Naive thymus-derived CD4-positive, alpha-beta T cell (primary cell): ENCODE data around the gene MYH13. TPM values are rescaled to one million over a fixed set of nuclear protein-coding genes. Genes with fewer than 3 reads are reported as not detected.

Experiments
- ATAC-seq: fragments of 150-1000 bp; cut with Tn5 transposase; 2 replicates; pipeline ENCODE4 v1.10.0; 2021; ENCODE audit warnings: mild to moderate bottlenecking, moderate library complexity
- CTCF ChIA-PET: fragments of 350-600 bp; sonication (Branson Sonifier 250); formaldehyde crosslinking; loops from one replicate; lab custom pipeline; 2021; ENCODE audit warnings: antibody characterized with exemption; lab: Charles Lee
- POLR2A ChIA-PET: fragments of 350-600 bp; sonication (Branson Sonifier 250); formaldehyde crosslinking; loops from one replicate; lab custom pipeline; 2021; ENCODE audit warnings: antibody characterized with exemption, inconsistent platforms; lab: Charles Lee
- DNase-seq, 9 donors: peaks; one replicate each; pipeline versions ENCODE4 v3.0.0 to v3.0.0-alpha.2; 2020 to 2022; ENCODE audit warnings: mixed read lengths in 1 of 9
- H3K27ac ChIP-seq: one replicate; pipeline ENCODE4 v1.7.0; 2013; ENCODE audit warnings: mild to moderate bottlenecking, low read depth, low read length, moderate library complexity
- H3K27me3 ChIP-seq, 2 donors: one replicate each; pipeline ENCODE4 v1.7.0; 2013; ENCODE audit warnings: low read length in 2 of 2, mild to moderate bottlenecking in 2 of 2, moderate library complexity in 2 of 2; ENCODE audit not compliant: control insufficient read depth in 2 of 2, insufficient read depth in 2 of 2
- H3K36me3 ChIP-seq, 3 experiments: 1 replicate in 2 of 3; 2 replicates in 1 of 3; pipeline ENCODE4 v1.7.0; 2013; ENCODE audit warnings: low read length in 3 of 3, mild to moderate bottlenecking in 3 of 3, moderate library complexity in 1 of 3; ENCODE audit not compliant: insufficient read depth in 3 of 3, control insufficient read depth in 2 of 3
- H3K4me1 ChIP-seq, 2 donors: one replicate each; pipeline ENCODE4 v1.7.0; 2013; ENCODE audit warnings: low read length in 2 of 2, mild to moderate bottlenecking in 2 of 2, moderate library complexity in 1 of 2; ENCODE audit not compliant: control insufficient read depth in 2 of 2, insufficient read depth in 2 of 2
- H3K4me3 ChIP-seq: 2 replicates; pipeline ENCODE4 v1.7.0; 2013; ENCODE audit warnings: mild to moderate bottlenecking, low read length
- H3K9me3 ChIP-seq, 3 experiments: 1 replicate in 2 of 3; 2 replicates in 1 of 3; pipeline ENCODE4 v1.7.0; 2013; ENCODE audit warnings: low read length in 3 of 3; ENCODE audit not compliant: control insufficient read depth in 2 of 3
- H3K27ac Mint-ChIP-seq, 9 donors: one replicate each; pipeline ENCODE4 v1.8.0; 2020 to 2022; ENCODE audit warnings: mixed read lengths in 9 of 9, mild to moderate bottlenecking in 8 of 9, moderate library complexity in 5 of 9, inconsistent platforms in 2 of 9
- H3K27me3 Mint-ChIP-seq, 5 donors: one replicate each; pipeline ENCODE4 v1.8.0; 2021 to 2022; ENCODE audit warnings: mixed read lengths in 5 of 5, mild to moderate bottlenecking in 1 of 5
- H3K36me3 Mint-ChIP-seq, 5 donors: one replicate each; pipeline ENCODE4 v1.8.0; 2020 to 2022; ENCODE audit warnings: mixed read lengths in 5 of 5, mild to moderate bottlenecking in 3 of 5, inconsistent platforms in 1 of 5
- H3K4me1 Mint-ChIP-seq, 7 donors: one replicate each; pipeline ENCODE4 v1.8.0; 2020 to 2022; ENCODE audit warnings: mixed read lengths in 7 of 7, mild to moderate bottlenecking in 3 of 7, inconsistent platforms in 1 of 7
- H3K4me3 Mint-ChIP-seq, 10 donors: one replicate each; pipeline ENCODE4 v1.8.0; 2020 to 2022; ENCODE audit warnings: mild to moderate bottlenecking in 10 of 10, mixed read lengths in 10 of 10, moderate library complexity in 6 of 10, inconsistent platforms in 2 of 10
- H3K9me3 Mint-ChIP-seq, 11 donors: one replicate each; pipeline ENCODE4 v1.8.0; 2020 to 2022; ENCODE audit warnings: mixed read lengths in 11 of 11, mild to moderate bottlenecking in 4 of 11, inconsistent platforms in 1 of 11, moderate library complexity in 1 of 11
- intact Hi-C, 2 donors: fragments of 100-400 bp; cut with micrococcal nuclease; formaldehyde crosslinking; loops; one replicate each; pipeline ENCODE4 v1.15.1; 2023
- polyA plus RNA-seq, 2 donors: library from polyadenylated mRNA; unstranded; fragments of 300-500 nt; fragmentation: Illumina TruSeq; gene quantifications; one replicate each; pipeline ENCODE4 v1.2.3, GENCODE V29; 2021
- total RNA-seq, 6 experiments: library from RNA in 5 of 6; stranded (reverse) in 5 of 6; gene quantifications; 1 replicate in 5 of 6; 2 replicates in 1 of 6; pipeline ENCODE4 v1.2.3 and lab custom pipeline; 2021 to 2026

The MYH13 gene
- total and polyA plus RNA-seq, 7 experiments from 2014 or later = not detected

GRCh38 chr17:10354651-10355050, 18.2 kb downstream of the MYH13 start:
- no peaks in the 10 kb centered on the region for H3K9me3 ChIP-seq
- H3K27me3 ChIP-seq = no peaks in the 10 kb centered on the region
- H3K36me3 ChIP-seq = no peaks in the 10 kb centered on the region
- Mint-ChIP-seq H3K4me3 (no peak overlapping the region), H3K9me3 (peaks cover 0 to 3% (median 0%) of the 10 kb centered on the region in 11 donors), H3K27ac (no peak overlapping the region), H3K36me3 (no peaks in the 10 kb centered on the region), H3K4me1 (no peaks in the 10 kb centered on the region), H3K27me3 (peaks cover 0 to 4% (median 0%) of the 10 kb centered on the region in 5 donors)
- CTCF ChIA-PET = no interaction called here
- no peaks in the 10 kb centered on the region for H3K4me1 ChIP-seq
- no peak overlapping the region for H3K4me3 ChIP-seq
- H3K27ac ChIP-seq = no peak overlapping the region
- ATAC-seq (no peak), DNase-seq (no peak)
- intact Hi-C loops = loop anchor here in 1 of 2 donors (10.0 kb wide), 1 partner anchor 430 kb away; no protein-coding TSS in a partner anchor
- POLR2A ChIA-PET = no interaction called here

- DNase-seq (no peak), ATAC-seq (no peak)
- Mint-ChIP-seq H3K9me3 (peaks cover 0 to 7% (median 0%) of the 10 kb centered on the region in 11 donors), H3K4me1 (peaks cover 0 to 2% (median 0%) of the 10 kb centered on the region in 7 donors), H3K27me3 (peaks cover 0 to 4% (median 0%) of the 10 kb centered on the region in 5 donors), H3K4me3 (no peak overlapping the region), H3K36me3 (no peaks in the 10 kb centered on the region), H3K27ac (no peak overlapping the region)
- H3K27me3 ChIP-seq = no peaks in the 10 kb centered on the region
- H3K36me3 ChIP-seq = no peaks in the 10 kb centered on the region
- ChIA-PET CTCF (no interaction called here), POLR2A (no interaction called here)
- H3K4me3 ChIP-seq = no peak overlapping the region
- intact Hi-C loops = loop anchor here in 1 of 2 donors (10.0 kb wide), 1 partner anchor 428 kb away; no protein-coding TSS in a partner anchor
- no peaks in the 10 kb centered on the region for H3K4me1 ChIP-seq
- H3K27ac ChIP-seq = no peak overlapping the region
- H3K9me3 ChIP-seq = no peaks in the 10 kb centered on the region
These were observed 19.9 kb downstream of the MYH13 start for GRCh38 chr17:10352893-10353292.

- Histone ChIP-seq H3K4me1 (no peaks in the 10 kb centered on the region), H3K4me3 (no peak overlapping the region), H3K27me3 (no peaks in the 10 kb centered on the region), H3K9me3 (no peaks in the 10 kb centered on the region), H3K36me3 (no peaks in the 10 kb centered on the region), H3K27ac (no peak overlapping the region)
- Mint-ChIP-seq H3K4me3 (no peak overlapping the region), H3K9me3 (peaks cover 0 to 7% (median 0%) of the 10 kb centered on the region in 11 donors), H3K4me1 (peaks cover 0 to 2% (median 0%) of the 10 kb centered on the region in 7 donors), H3K27me3 (peaks cover 0 to 4% (median 0%) of the 10 kb centered on the region in 5 donors), H3K27ac (no peak overlapping the region), H3K36me3 (no peaks in the 10 kb centered on the region)
- intact Hi-C loops = no loop called here
- ChIA-PET POLR2A (no interaction called here), CTCF (no interaction called here)
- ATAC-seq (no peak), DNase-seq (no peak)
These were observed 23.4 kb downstream of the MYH13 start for GRCh38 chr17:10349403-10349802.

GRCh38 chr17:10344816-10345215, 28.0 kb downstream of the MYH13 start:
- H3K9me3 ChIP-seq = no peaks in the 10 kb centered on the region
- CTCF ChIA-PET = no interaction called here

GRCh38 chr17:10339051-10339450, 33.8 kb downstream of the MYH13 start:
- H3K9me3 Mint-ChIP-seq = no peaks in the 10 kb centered on the region
- H3K27me3 Mint-ChIP-seq = peaks cover 0 to 6% (median 3%) of the 10 kb centered on the region in 5 donors
- CTCF ChIA-PET = no interaction called here

More at GRCh38 chr17:10344816-10345215, 28.0 kb downstream of the MYH13 start:
- no peaks in the 10 kb centered on the region for H3K27me3 ChIP-seq
- no peaks in the 10 kb centered on the region for H3K36me3 ChIP-seq
- no peak overlapping the region for H3K27ac ChIP-seq
- POLR2A ChIA-PET = no interaction called here
- H3K9me3 Mint-ChIP-seq = peaks cover 0 to 6% (median 0%) of the 10 kb centered on the region in 11 donors
- no peaks in the 10 kb centered on the region for H3K36me3 Mint-ChIP-seq
- H3K4me1 ChIP-seq = no peaks in the 10 kb centered on the region
- H3K27me3 Mint-ChIP-seq = peaks cover 0 to 6% (median 3%) of the 10 kb centered on the region in 5 donors
- DNase-seq (no peak), ATAC-seq (no peak)
- H3K4me3 ChIP-seq = no peak overlapping the region
- H3K27ac Mint-ChIP-seq = no peak overlapping the region
- H3K4me3 Mint-ChIP-seq = no peak overlapping the region
- intact Hi-C loops = no loop called here
- H3K4me1 Mint-ChIP-seq = peaks cover 0 to 2% (median 0%) of the 10 kb centered on the region in 7 donors

GRCh38 chr17:10337976-10338375, 34.8 kb downstream of the MYH13 start:
- Mint-ChIP-seq H3K9me3 (no peaks in the 10 kb centered on the region), H3K4me3 (no peak overlapping the region), H3K4me1 (no peaks in the 10 kb centered on the region), H3K36me3 (no peaks in the 10 kb centered on the region), H3K27ac (no peak overlapping the region), H3K27me3 (peaks cover 0 to 6% (median 3%) of the 10 kb centered on the region in 5 donors)
- Histone ChIP-seq H3K27ac (no peak overlapping the region), H3K4me1 (no peaks in the 10 kb centered on the region), H3K9me3 (no peaks in the 10 kb centered on the region), H3K27me3 (no peaks in the 10 kb centered on the region), H3K4me3 (no peak overlapping the region), H3K36me3 (no peaks in the 10 kb centered on the region)
- ChIA-PET CTCF (interaction anchor here (1.0 kb wide), 1 partner anchor 9 kb away, joined by 4 read pairs; no protein-coding TSS in a partner anchor), POLR2A (no interaction called here)
- intact Hi-C loops = no loop called here
- DNase-seq (no peak), ATAC-seq (no peak)

More at GRCh38 chr17:10339051-10339450, 33.8 kb downstream of the MYH13 start:
- H3K4me3 Mint-ChIP-seq = no peak overlapping the region
- H3K27ac ChIP-seq = no peak overlapping the region
- H3K27ac Mint-ChIP-seq = no peak overlapping the region
- no peak for ATAC-seq
- intact Hi-C loops = no loop called here
- POLR2A ChIA-PET = no interaction called here
- H3K4me1 ChIP-seq = no peaks in the 10 kb centered on the region
- DNase-seq = no peak
- H3K36me3 Mint-ChIP-seq = no peaks in the 10 kb centered on the region
- no peaks in the 10 kb centered on the region for H3K36me3 ChIP-seq
- H3K27me3 ChIP-seq = no peaks in the 10 kb centered on the region
- no peak overlapping the region for H3K4me3 ChIP-seq
- H3K9me3 ChIP-seq = no peaks in the 10 kb centered on the region
- H3K4me1 Mint-ChIP-seq = no peaks in the 10 kb centered on the region

GRCh38 chr17:10337136-10337535, 35.7 kb downstream of the MYH13 start:
- H3K4me3 ChIP-seq = no peak overlapping the region
- H3K4me3 Mint-ChIP-seq = no peak overlapping the region
- peaks cover 0 to 2% (median 0%) of the 10 kb centered on the region in 11 donors for H3K9me3 Mint-ChIP-seq
- H3K9me3 ChIP-seq = no peaks in the 10 kb centered on the region
- no peaks in the 10 kb centered on the region for H3K4me1 Mint-ChIP-seq
- H3K36me3 ChIP-seq = no peaks in the 10 kb centered on the region
- ChIA-PET CTCF (interaction anchor here (1.0 kb wide), 1 partner anchor 8 kb away, joined by 4 read pairs; no protein-coding TSS in a partner anchor), POLR2A (no interaction called here)
- no peak overlapping the region for H3K27ac ChIP-seq
- no peaks in the 10 kb centered on the region for H3K4me1 ChIP-seq
- no peak overlapping the region for H3K27ac Mint-ChIP-seq
- intact Hi-C loops = no loop called here
- no peaks in the 10 kb centered on the region for H3K36me3 Mint-ChIP-seq
- no peak for DNase-seq
- H3K27me3 Mint-ChIP-seq = peaks cover 0 to 4% (median 0%) of the 10 kb centered on the region in 5 donors
- no peak for ATAC-seq
- no peaks in the 10 kb centered on the region for H3K27me3 ChIP-seq
